ENCODE measurements around the gene ATP10D. TPM values are rescaled to one million over a fixed set of nuclear protein-coding genes. Genes with fewer than 3 reads are reported as not detected.

Gene ATP10D
- total RNA-seq, 1 experiment from 2014 or later, result 27.4 TPM

DNA sequence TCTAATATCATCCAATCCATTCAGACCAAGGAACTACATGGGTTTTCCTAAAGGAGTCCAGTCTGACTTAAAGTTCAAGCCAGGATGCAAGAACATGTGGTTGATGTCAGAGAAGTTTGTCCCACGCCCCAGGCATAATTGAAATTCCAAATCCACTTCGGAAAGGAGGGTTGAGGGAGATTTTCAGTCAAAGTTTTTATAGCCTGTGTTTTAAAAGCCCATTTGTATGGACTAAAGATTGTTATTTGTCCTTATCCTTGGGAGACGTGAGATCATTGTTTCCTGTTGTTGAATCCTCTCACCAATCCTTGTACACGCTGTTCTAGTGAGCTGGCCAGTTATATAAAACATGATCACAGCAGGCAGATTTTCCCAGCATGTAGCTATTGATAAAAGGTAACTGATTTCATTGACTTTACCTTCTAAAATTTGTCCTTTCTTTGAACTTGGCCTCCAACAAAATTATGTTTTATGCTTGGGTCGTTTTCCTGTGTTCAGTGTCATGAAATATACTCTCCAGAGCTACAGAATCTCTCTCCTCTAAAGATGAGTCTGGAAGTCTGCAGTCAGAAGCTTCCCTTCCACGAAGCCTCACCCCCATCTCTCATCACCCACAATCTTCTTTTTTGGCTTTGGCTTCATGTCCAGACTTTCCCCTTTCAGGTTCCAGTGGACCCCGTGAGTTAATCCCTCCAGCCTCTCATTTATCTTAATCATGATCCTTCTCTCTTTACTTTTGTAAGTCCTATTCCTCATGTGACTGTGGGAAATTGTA, 92.9 kb downstream of the ATP10D start:
- H3K9me3 ChIP-seq (ENCODE audit: low read length), result no peaks in the 10 kb centered on the region
- no peaks in the 10 kb centered on the region for H3K9me2 ChIP-seq (replicated peaks; ENCODE audit: insufficient read depth, low read length)
- H2AFZ ChIP-seq (ENCODE audit: low read length), result no peak overlapping the region
- no peak overlapping the region for H3K27ac ChIP-seq (ENCODE audit: low read length)
- no peaks in the 10 kb centered on the region for H3K27me3 ChIP-seq (ENCODE audit: low read length)
- H3K36me3 ChIP-seq (ENCODE audit: insufficient read depth, low read length), result peaks cover 19% of the 10 kb centered on the region; the same call in 1 of the 2 replicates
- H4K20me1 ChIP-seq (ENCODE audit: insufficient read depth, low read depth, low read length), result no peaks in the 10 kb centered on the region
- H3K4me1 ChIP-seq (ENCODE audit: low read length), result no peaks in the 10 kb centered on the region
- H3K4me3 ChIP-seq (ENCODE audit: low read length), result no peak overlapping the region
- no peak for DNase-seq
- no peak overlapping the region for H3K9ac ChIP-seq (ENCODE audit: low read length)
- no peaks in the 10 kb centered on the region for H3K79me2 ChIP-seq (ENCODE audit: low read length)
- no peak overlapping the region for H3K4me2 ChIP-seq (ENCODE audit: low read depth, low read length, poor library complexity, severe bottlenecking)

DNA sequence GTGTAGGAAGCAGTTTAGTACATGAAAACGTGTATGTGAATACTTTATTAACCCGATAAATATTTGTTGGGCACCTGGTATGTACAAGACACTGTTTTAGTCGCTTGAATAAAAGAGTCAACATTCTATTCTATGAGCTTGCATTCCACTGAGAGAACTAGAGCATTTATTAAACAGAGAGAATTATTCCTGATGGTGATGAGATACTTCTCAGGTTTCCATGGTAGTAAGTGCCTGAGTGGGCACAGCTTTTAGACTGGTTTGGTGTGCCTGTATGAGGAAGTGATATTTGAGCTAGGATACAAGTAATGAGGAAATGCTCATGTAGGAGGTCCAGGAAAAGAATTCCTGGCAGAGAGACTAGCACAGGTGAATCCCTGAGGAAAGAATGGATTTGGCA, 94.2 kb downstream of the ATP10D start:
- no peak overlapping the region for H3K4me2 ChIP-seq (ENCODE audit: low read depth, low read length, poor library complexity, severe bottlenecking)
- peaks cover 19% of the 10 kb centered on the region; the same call in 1 of the 2 replicates for H3K36me3 ChIP-seq (ENCODE audit: insufficient read depth, low read length)
- H2AFZ ChIP-seq (ENCODE audit: low read length), result no peak overlapping the region
- H3K9me3 ChIP-seq (ENCODE audit: low read length), result no peaks in the 10 kb centered on the region
- DNase-seq, result no peak
- H3K9ac ChIP-seq (ENCODE audit: low read length), result no peak overlapping the region
- no peaks in the 10 kb centered on the region for H3K79me2 ChIP-seq (ENCODE audit: low read length)
- no peak overlapping the region for H3K27ac ChIP-seq (ENCODE audit: low read length)
- H3K4me1 ChIP-seq (ENCODE audit: low read length), result no peaks in the 10 kb centered on the region
- no peaks in the 10 kb centered on the region for H3K9me2 ChIP-seq (replicated peaks; ENCODE audit: insufficient read depth, low read length)
- no peaks in the 10 kb centered on the region for H3K27me3 ChIP-seq (ENCODE audit: low read length)
- H3K4me3 ChIP-seq (ENCODE audit: low read length), result no peak overlapping the region
- no peaks in the 10 kb centered on the region for H4K20me1 ChIP-seq (ENCODE audit: insufficient read depth, low read depth, low read length)

DNA sequence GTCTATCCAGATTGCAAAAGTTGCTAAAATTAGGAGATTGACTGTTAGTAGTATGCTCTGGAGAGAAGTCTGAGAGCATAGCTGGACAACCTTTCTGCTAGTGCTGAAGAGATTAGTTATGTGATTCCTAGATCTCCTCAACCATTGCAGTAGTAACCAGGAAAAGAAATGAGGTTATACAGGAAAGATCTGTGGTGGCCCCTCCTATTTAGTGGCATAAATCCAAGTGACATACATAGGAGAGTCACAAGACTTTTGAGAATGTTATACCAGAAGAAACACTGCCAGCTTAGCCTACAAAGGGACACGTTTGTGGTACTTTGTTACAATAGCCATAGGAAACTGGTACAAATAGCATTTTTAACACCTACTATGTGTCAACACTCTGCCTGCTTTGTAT, 105.2 kb downstream of the ATP10D start:
- no peaks in the 10 kb centered on the region for H3K4me1 ChIP-seq (ENCODE audit: low read length)
- H2AFZ ChIP-seq (ENCODE audit: low read length), result no peak overlapping the region
- DNase-seq, result no peak
- H3K4me3 ChIP-seq (ENCODE audit: low read length), result no peak overlapping the region
- H3K9me3 ChIP-seq (ENCODE audit: low read length), result no peaks in the 10 kb centered on the region
- no peaks in the 10 kb centered on the region for H3K79me2 ChIP-seq (ENCODE audit: low read length)
- H3K27ac ChIP-seq (ENCODE audit: low read length), result no peak overlapping the region
- no peaks in the 10 kb centered on the region for H3K27me3 ChIP-seq (ENCODE audit: low read length)
- no peaks in the 10 kb centered on the region for H3K9me2 ChIP-seq (replicated peaks; ENCODE audit: insufficient read depth, low read length)
- H3K9ac ChIP-seq (ENCODE audit: low read length), result no peak overlapping the region
- H4K20me1 ChIP-seq (ENCODE audit: insufficient read depth, low read depth, low read length), result no peaks in the 10 kb centered on the region
- peaks cover 21% of the 10 kb centered on the region for H3K36me3 ChIP-seq (ENCODE audit: insufficient read depth, low read length)
- no peak overlapping the region for H3K4me2 ChIP-seq (ENCODE audit: low read depth, low read length, poor library complexity, severe bottlenecking)

DNA sequence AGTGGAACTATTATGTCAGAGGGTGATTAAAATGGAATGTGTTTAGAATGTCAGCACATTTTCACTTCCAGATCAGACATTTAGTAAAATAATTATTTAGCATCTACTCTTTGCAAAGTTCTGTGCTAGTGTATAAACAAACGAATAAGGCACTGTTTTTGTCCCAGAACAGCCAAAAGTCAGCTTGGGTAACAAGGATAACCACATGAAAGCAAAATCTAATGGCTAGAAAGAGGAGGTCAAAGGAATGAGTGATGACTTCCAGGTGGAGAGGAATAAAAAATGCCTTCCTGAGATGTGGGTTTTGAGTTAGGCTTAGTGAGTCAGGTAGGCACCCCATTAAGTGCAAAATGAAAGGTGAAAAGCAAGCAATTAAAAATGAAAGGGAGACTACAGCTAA, 112.6 kb downstream of the ATP10D start:
- H3K9me2 ChIP-seq (replicated peaks; ENCODE audit: insufficient read depth, low read length), result no peaks in the 10 kb centered on the region
- no peak overlapping the region for H2AFZ ChIP-seq (ENCODE audit: low read length)
- no peaks in the 10 kb centered on the region for H3K27me3 ChIP-seq (ENCODE audit: low read length)
- no peaks in the 10 kb centered on the region for H3K79me2 ChIP-seq (ENCODE audit: low read length)
- H3K27ac ChIP-seq (ENCODE audit: low read length), result no peak overlapping the region
- peaks cover 4% of the 10 kb centered on the region; the same call in 1 of the 2 replicates for H3K36me3 ChIP-seq (ENCODE audit: insufficient read depth, low read length)
- no peak overlapping the region for H3K9ac ChIP-seq (ENCODE audit: low read length)
- no peaks in the 10 kb centered on the region for H4K20me1 ChIP-seq (ENCODE audit: insufficient read depth, low read depth, low read length)
- H3K9me3 ChIP-seq (ENCODE audit: low read length), result no peaks in the 10 kb centered on the region
- no peaks in the 10 kb centered on the region for H3K4me1 ChIP-seq (ENCODE audit: low read length)
- no peak for DNase-seq
- H3K4me3 ChIP-seq (ENCODE audit: low read length), result no peak overlapping the region
- H3K4me2 ChIP-seq (ENCODE audit: low read depth, low read length, poor library complexity, severe bottlenecking), result no peak overlapping the region

DNA sequence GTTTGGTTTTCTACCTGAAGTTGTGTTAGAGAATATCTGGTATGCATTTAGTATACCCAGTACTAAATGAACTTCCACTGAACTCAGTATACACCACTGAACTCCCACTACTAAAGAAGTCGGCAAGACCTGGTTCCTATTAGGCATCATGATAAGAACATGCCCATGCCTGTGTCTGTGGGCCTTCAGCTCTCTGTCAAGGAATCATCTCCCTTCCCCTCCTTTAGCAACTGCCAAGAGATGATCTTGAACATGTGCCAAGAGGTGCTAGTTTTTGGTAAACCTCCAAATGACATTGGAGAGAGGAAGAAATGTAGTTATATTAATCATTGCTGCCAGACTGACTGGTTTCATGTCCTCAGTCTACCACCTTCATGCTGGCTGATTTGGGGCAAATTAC, 113.2 kb downstream of the ATP10D start:
- Histone ChIP-seq H3K4me3 (ENCODE audit: low read length) (no peak overlapping the region), H3K9me3 (ENCODE audit: low read length) (no peaks in the 10 kb centered on the region), H3K4me2 (ENCODE audit: low read depth, low read length, poor library complexity, severe bottlenecking) (no peak overlapping the region), H3K36me3 (ENCODE audit: insufficient read depth, low read length) (no peaks in the 10 kb centered on the region), H3K9me2 (replicated peaks; ENCODE audit: insufficient read depth, low read length) (no peaks in the 10 kb centered on the region), H2AFZ (ENCODE audit: low read length) (no peak overlapping the region), H3K27me3 (ENCODE audit: low read length) (no peaks in the 10 kb centered on the region), H3K4me1 (ENCODE audit: low read length) (no peaks in the 10 kb centered on the region), H3K79me2 (ENCODE audit: low read length) (no peaks in the 10 kb centered on the region), H3K9ac (ENCODE audit: low read length) (no peak overlapping the region), H3K27ac (ENCODE audit: low read length) (no peak overlapping the region), H4K20me1 (ENCODE audit: insufficient read depth, low read depth, low read length) (no peaks in the 10 kb centered on the region)
- DNase-seq, result no peak

DNA sequence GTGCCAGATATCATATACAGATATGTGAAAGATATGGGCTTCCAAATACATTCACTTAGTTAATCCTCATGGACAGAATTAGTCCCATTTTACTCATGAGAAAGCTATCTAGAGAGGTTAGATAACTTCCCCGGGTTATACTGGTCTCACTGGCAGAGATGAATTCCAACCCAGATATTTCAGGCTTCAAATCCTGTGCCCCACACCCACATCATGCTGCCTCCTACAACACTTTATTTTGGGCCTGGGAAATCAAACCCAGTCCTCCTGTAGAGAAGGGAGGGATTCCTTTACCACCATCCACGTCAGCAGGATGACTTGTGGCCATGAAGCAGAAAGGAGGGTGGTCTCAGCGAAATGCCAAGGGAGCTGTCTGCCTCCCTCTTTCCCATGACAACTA, 113.8 kb downstream of the ATP10D start:
- Histone ChIP-seq H3K27ac (ENCODE audit: low read length) (no peak overlapping the region), H4K20me1 (ENCODE audit: insufficient read depth, low read depth, low read length) (no peaks in the 10 kb centered on the region), H3K9me2 (replicated peaks; ENCODE audit: insufficient read depth, low read length) (no peaks in the 10 kb centered on the region), H2AFZ (ENCODE audit: low read length) (no peak overlapping the region), H3K4me1 (ENCODE audit: low read length) (no peaks in the 10 kb centered on the region), H3K9ac (ENCODE audit: low read length) (no peak overlapping the region), H3K36me3 (ENCODE audit: insufficient read depth, low read length) (no peaks in the 10 kb centered on the region), H3K27me3 (ENCODE audit: low read length) (no peaks in the 10 kb centered on the region), H3K79me2 (ENCODE audit: low read length) (no peaks in the 10 kb centered on the region), H3K4me3 (ENCODE audit: low read length) (no peak overlapping the region), H3K4me2 (ENCODE audit: low read depth, low read length, poor library complexity, severe bottlenecking) (no peak overlapping the region), H3K9me3 (ENCODE audit: low read length) (no peaks in the 10 kb centered on the region)
- no peak for DNase-seq

DNA sequence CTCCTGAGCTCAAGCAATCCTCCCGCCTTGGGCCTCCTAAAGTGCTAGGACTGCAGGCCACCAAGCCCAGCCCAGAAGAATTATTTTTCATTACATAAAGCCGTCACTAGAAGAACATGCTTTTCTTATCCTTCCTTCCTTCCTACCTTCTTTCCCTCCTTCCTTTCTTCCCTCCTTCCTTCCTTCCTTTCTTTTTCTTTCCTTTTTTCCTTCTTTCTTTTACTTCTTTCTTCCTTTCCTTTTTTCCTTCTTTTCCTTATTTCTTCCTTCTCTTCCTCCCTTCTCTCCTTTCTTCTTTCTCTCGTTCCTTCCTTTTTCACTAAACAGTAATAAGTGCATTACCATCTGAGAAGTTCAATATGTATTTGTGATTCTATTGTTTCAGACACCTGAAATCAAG, 121.4 kb downstream of the ATP10D start:
- H3K27me3 ChIP-seq (ENCODE audit: low read length), result no peaks in the 10 kb centered on the region
- no peaks in the 10 kb centered on the region for H3K79me2 ChIP-seq (ENCODE audit: low read length)
- H3K9me3 ChIP-seq (ENCODE audit: low read length), result no peaks in the 10 kb centered on the region
- H3K4me2 ChIP-seq (ENCODE audit: low read depth, low read length, poor library complexity, severe bottlenecking), result no peak overlapping the region
- no peaks in the 10 kb centered on the region for H3K4me1 ChIP-seq (ENCODE audit: low read length)
- no peak for DNase-seq
- no peak overlapping the region for H3K27ac ChIP-seq (ENCODE audit: low read length)
- no peaks in the 10 kb centered on the region for H3K36me3 ChIP-seq (ENCODE audit: insufficient read depth, low read length)
- H3K4me3 ChIP-seq (ENCODE audit: low read length), result no peak overlapping the region
- no peak overlapping the region for H2AFZ ChIP-seq (ENCODE audit: low read length)
- no peaks in the 10 kb centered on the region for H4K20me1 ChIP-seq (ENCODE audit: insufficient read depth, low read depth, low read length)
- no peaks in the 10 kb centered on the region for H3K9me2 ChIP-seq (replicated peaks; ENCODE audit: insufficient read depth, low read length)
- H3K9ac ChIP-seq (ENCODE audit: low read length), result no peak overlapping the region

DNA sequence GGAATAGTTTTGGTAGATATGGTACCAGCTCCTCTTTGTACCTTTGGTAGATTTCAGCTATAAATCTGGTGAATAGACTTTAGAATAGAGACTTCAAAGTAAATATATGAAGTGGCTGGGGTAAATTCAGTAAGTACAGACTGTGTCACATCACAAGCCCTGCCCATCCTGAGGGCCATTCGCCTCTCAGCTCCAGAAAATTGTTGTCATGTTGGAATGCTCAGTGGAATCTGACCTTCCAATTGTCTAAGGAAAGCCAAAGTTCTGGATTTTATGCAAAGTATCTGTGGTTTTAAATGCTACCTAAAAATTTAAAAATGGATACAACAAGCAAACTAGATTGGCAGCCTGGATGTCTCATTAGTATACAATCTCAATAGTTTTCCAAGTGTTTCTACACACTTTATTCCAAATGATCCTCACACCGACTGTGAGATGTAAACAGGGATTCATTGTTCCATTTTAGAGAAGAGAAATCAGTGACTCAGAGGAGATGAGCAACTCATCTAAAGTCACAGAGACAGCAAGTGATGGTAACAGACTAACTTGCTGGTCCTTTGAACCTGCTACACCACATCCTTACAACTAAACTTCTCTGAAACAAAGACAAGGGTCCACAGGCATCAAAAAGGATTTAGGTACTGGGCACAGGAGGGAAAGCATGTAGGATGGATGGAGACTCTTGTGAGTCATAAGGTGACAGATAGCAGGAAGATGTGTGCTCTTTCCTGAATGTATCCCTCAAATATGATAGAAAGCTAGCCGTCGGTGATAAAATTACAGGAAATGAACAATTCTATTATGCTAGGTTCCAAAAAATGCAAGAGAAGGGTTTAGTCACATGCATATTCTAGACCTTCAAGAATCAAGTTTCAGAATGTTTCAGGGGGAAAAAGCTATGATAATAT, 127.3 kb downstream of the ATP10D start:
- Histone ChIP-seq H3K4me1 (ENCODE audit: low read length) (no peaks in the 10 kb centered on the region), H3K27ac (ENCODE audit: low read length) (no peak overlapping the region), H2AFZ (ENCODE audit: low read length) (no peak overlapping the region), H3K9ac (ENCODE audit: low read length) (no peak overlapping the region), H3K9me3 (ENCODE audit: low read length) (no peaks in the 10 kb centered on the region), H3K27me3 (ENCODE audit: low read length) (0 out of 2 replicates have a peak, but pooled peaks cover 3% of the 10 kb centered on the region), H3K9me2 (replicated peaks; ENCODE audit: insufficient read depth, low read length) (no peaks in the 10 kb centered on the region; the same call in 1 of the 2 replicates), H3K36me3 (ENCODE audit: insufficient read depth, low read length) (no peaks in the 10 kb centered on the region), H3K4me2 (ENCODE audit: low read depth, low read length, poor library complexity, severe bottlenecking) (no peak overlapping the region), H3K4me3 (ENCODE audit: low read length) (no peak overlapping the region), H3K79me2 (ENCODE audit: low read length) (no peaks in the 10 kb centered on the region), H4K20me1 (ENCODE audit: insufficient read depth, low read depth, low read length) (no peaks in the 10 kb centered on the region)
- no peak for DNase-seq
